ENCODE measurements around the gene APBB1IP.
A peak's percentile ranks its signal among the peaks of the same experiment; 100 is the strongest.
"Not testable (repeated sequence)": the region's sequence is repeated elsewhere in the genome, so short reads cannot be mapped to it uniquely, and the experiment has no call there.

Gene APBB1IP

DNA sequence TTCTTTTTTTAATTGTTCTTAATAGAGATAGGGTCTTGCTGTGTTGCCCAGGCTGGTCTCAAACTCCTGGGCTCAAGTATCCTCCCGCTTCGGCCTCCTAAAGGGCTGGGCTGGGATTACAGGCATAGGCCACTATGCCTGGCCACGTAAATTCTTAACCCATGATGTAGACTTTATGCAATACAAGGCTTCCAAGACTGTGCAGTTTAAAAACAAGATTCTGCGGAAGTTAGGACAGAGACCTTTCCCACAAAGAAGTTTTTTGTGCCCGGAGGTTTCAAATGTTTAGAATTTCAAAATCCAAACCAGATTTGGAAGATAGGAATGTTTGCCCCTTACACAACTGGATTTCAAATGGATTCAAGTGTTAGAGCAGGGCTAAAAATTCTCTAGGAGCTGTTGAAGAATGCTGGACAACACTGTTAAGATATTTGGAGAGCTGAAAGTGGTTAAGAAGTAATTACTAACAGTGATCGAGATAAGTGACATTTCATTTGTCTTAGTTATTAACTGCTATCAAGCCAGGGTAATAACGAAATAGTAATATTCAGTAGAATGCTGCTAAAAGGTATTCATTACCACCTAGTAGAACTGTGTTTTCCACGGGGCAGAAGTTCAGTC is 7.4 kb downstream of the APBB1IP start:
- DNase-seq, result no peak

GRCh38 chr10:26446258-26446657 is 8.1 kb downstream of the APBB1IP start:
- no peak for DNase-seq

DNA sequence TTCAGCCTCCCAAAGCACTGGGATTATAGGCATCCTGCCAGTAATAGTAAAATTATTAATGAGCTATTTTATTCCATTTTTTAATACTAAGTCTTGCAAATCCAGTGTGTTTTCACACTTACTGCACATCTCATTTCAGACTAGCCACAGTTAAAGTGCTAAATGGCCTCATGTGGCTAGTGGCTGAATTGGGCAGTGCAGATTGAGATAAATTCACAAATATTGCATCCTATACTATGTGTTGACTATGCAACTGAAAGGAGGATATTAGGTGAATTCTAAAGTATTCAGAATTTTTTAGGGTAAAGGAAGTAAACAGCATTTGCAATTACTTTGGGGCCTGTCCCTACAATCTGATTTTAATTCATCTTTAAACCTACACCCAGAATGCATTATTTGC is 10.2 kb downstream of the APBB1IP start:
- DNase-seq, result no peak

DNA sequence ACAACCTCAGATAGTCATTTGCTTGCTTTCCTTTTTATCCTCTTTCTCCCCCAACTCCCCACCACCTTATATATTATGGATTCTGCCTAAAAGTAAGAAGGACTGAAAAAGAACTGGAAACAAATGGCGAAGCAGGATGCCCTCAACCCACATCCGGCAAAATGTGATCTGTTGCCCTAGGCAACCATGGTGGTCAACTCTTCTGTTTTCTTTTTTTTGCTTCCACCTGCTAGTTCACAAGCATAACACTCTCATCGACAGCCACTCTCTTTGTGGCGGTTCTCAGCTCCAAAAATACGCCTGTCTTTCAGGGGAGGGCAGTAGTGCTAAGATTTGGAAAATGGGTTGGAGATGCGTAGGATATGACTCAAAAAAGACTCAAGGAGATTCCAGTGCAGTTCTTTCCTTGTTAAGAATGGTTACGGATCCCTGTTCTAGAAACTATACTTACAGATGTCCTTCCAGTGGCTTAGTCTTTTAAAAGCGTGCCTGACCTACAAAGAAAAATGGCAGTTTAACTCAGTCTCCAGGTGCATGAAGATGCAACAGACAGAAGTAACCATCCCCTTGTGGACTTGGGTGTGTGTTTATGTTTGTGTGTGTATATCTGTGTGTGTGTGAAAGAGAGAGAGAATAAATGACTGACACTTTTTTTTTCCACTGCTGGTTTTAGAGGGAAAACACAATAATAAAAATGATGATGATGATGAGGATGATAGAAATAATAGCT is 10.7 kb downstream of the APBB1IP start:
- DNase-seq, result no peak

- no peak for DNase-seq
Observed at GRCh38 chr10:26449726-26450125, 11.6 kb downstream of the APBB1IP start.

GRCh38 chr10:26451903-26452302 is 13.8 kb downstream of the APBB1IP start:
- no peak for DNase-seq

DNA sequence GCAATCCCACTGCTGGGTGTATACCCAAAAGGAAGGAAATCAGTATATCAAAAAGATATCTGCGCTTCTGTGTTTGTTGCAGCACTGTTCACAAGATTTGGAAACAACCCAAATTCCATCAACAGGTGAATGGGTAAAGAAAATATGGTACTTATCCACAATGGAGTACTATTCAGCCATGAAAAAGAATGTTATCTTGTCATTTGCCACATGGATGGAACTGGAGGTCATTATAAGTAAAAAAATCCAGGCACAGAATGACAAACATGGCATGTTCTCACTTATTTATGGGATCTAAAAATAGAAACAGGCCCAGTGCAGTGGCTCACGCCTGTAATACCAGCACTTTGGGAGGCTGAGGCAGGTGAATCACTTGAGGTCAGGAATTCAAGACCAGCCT is 15.7 kb downstream of the APBB1IP start:
- DNase-seq, result no peak

DNA sequence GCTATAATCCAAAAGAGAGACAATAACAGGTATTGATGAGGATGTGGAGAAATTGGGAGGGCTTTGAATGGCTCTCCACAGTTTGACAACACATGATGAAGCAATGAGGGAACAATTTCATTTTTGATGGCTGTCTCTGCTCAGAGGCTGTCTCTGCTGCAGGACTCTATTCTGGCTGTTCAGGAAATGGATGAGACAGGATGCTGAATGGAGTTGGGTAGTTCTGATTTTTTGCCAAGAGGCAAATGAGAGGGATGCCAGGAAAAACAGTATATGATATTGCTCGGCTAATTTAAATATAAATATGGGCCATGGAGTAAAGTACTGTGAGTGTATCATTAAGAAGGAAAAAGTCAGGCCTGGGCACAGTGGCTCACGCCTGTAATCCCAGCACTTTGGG is 16.8 kb downstream of the APBB1IP start:
- no peak for DNase-seq

DNA sequence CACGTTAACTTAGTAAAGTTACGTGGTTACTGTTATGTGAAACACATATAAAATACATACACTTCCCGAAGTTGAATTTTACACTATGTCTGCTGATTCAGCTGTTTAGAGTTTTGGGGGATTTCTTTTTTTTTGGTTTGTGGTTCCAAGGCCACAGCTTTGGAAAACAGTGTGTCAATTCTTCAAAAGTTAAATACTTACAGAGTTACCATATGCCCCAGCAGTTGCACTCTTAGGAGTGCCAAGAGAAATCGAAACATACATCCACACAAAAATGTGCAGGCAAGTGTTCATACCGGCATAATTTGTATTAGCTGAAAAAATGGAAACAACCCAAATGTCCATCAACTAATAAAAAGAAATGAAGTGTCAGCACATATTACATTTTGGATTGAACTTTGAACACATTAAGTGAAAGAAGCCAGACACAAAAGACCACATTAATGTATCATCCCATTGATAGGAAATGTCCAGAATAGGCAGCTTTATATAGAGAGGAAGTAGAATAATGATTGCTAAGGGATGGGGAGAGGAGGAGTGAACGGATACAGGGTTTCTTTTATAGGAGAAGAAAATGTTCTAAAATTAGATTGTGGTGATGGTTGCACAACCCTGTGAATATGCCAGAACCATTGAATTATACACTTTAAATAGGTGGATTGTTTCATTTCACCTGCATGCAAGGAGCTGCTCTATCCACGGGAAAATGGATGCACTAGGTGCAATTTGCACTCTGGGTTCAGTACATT is 17.6 kb downstream of the APBB1IP start:
- DNase-seq, result no peak

DNA sequence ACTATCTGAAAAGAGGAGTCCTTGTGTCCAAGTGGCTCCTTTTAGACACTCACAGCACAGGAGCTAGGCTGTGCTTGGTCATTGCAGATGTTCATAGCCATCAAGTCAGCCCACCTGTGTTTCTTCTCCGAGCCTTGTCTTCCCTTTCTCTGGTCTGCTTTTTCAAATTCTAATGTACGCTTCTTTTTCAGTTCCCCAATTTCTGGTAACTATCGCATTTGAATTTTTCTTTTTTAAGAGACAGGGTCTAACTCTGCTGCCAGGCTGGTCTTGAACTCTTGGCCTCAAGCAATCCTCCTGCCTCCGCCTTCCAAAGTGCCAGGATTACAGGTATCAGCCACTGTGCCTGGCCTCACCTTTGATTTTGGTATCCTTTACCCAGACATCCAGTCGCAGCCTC is 18.9 kb downstream of the APBB1IP start:
- DNase-seq, result no peak

DNA sequence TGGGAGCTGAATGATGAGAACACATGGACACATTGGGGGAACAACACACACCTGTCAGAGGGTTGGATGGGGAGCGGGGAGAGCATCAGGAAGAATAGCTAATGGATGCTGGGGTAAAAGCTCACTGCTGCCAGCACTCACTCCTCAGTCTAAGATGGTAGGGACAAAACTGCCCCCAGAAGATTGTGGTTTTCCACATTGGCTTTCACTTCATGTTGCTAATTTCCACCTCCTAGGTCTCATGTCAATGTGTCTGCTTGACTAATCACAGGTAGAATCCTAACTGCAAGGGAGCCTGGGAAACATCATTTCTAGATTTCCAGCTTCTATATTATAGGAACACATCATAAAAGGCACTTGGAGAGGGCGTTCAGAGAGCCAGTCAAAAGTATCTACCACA is 22.6 kb downstream of the APBB1IP start:
- DNase-seq, result no peak

- DNase-seq, result no peak
Observed at GRCh38 chr10:26463986-26464385, 25.8 kb downstream of the APBB1IP start.

DNA sequence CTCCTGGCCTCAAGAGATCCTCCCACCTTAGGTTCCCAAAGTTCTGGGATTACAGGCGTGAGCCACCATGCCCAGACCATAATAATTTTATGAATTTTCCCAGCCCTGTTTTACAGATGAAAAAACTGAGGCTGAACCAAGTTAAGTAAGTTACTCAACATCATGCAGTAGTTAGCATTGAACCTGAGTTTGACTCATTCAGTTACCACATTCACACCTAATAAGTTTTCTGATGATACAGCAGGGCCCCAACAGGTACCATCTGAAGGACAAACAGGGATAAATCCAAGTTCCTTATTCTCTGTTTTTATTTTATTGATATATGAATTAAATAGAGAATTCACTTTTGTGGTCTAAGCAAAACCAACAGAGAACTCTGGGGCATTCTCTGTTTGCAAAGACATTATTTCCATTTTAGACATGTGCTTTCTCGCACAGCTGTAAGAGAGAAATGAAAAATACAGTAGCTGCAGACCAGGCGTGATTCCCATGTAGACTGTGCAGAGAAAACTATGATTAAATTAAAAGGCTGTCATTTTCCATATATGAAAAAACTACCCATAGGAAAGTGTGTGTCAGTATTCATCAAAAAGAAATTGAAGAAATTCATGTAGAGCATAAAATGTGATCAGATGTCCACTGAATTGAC is 26.6 kb downstream of the APBB1IP start:
- DNase-seq, result no peak

DNA sequence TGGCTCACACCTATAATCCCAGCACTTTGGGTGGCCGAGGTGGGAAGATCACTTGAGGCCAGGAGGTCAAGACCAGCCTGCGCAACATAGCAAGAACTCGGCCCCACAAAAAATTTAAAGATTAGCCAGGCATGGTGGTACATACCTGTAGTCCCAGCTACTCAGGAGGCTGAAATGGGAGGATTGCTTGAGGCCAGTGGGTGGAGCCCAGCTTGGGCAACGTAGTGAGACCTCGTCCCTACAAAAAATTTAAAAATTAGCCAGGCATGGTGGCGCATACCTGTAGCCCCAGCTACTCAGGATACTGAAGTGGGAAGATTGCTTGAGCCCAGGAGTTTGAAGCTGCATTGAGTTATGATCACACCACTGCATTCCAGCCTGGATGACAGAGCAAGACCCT is 28.4 kb downstream of the APBB1IP start:
- not testable (repeated sequence) for DNase-seq

DNA sequence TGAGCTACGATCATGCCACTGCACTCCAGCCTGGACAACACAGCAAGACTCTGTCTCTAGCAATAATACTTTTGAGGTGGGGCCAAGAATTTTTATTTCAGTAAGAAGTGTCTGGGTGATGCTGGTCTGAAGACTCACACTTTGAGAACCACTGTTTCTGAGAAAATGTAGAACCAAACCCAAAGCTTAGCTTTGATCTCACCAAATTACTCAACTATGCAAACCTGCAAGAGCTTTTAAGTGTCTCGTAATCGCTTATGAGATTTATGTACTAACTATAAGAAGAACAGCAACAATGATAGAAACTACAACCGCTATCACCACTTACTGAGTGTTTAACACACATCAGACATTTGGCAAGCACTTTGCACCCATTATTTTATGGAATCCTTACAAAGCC is 29.5 kb downstream of the APBB1IP start:
- DNase-seq, result no peak

DNA sequence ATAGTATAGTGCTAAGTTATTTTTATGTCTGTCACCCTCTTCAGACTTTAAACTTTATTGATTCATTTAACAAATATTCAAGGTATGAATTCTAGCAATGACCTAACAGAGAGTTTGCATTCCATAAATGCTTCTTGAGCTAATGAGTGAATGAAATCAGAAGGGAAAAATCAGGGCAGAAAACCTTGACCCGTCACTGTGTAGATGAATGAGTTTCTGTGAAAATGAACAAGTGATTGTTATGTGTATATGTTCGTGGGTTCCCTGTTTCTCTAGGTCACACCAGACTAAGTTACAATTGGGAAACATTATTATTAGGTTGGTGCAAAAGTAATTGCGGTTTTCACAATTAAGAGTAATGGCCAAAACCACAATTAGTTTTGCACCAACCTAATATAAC is 30.1 kb downstream of the APBB1IP start:
- no peak for DNase-seq

DNA sequence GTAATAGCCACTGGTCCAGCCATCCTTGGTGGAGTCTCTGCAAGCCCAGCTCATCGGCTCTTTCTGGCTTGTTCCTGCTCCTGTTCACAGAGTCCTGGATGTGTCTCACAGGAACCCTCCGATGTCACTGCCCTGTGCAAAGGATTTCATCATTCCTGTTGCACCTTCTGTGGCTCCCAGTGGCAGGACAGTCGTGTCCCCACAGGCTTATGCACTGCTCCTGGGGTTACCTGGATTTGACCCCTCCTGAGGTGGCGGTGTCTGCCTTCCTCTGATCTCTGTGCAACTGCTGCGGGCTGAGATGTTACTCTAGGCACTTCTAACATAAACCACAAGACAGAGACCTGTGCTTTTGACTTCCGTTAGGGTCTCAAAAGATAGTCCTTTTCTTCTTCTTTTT is 30.6 kb downstream of the APBB1IP start:
- no peak for DNase-seq

DNA sequence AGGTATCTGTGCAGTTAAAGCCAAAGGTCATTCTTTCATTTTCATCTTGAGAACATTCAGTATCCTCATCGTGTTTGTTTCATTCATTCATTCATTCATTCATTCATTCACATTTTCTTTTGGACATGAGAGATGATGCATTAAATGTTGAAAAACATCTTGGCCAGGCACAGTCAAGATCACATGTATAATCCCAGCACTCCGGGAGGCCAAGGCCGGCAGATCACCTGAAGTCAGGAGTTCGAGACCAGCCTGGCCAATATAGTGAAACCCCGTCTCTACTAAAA is 34.3 kb downstream of the APBB1IP start:
- no peak for DNase-seq

GRCh38 chr10:26474026-26474425 is 35.9 kb downstream of the APBB1IP start:
- peak; percentile 34 for DNase-seq

DNA sequence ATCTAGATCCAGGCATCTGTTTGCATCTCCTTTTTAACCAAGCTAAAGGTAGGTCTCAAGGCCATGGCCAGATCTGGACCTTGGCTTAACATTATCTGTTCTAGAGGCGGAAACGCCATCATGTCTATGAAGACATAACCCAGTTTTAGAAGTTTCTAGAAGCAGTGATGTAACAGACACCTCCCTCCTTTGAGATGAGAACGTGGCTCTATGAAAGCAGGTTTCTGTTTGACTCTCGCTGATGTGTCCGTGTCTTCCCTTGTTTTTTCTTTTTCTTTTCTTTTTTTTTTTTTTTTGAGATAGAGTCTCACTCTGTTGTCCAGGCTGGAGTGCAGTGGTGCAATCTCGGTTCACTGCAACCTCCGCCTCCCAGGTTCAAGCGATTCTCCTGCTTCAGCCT is 36.7 kb downstream of the APBB1IP start:
- DNase-seq, result not testable (repeated sequence)

DNA sequence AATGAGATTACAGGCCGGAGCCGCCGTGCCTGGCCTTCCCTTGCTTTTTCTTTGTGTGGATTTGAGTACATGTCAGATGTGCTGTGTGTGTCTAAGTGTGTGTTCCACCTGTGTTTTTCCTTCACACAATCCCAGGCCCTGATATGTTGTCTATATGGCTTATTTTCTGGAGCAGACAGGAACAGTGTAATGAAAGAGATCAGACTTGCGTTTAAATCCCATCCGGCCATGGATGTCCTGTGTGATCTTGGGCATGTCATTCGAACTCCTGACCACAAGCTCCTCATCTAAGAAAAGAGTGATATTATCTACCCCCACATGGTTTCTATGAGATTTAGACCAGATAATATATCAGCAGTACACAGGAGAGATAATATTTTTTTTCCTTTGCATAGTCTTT is 37.2 kb downstream of the APBB1IP start:
- no peak for DNase-seq

- DNase-seq, result no peak
Observed at GRCh38 chr10:26477501-26477900, 39.4 kb downstream of the APBB1IP start.

DNA sequence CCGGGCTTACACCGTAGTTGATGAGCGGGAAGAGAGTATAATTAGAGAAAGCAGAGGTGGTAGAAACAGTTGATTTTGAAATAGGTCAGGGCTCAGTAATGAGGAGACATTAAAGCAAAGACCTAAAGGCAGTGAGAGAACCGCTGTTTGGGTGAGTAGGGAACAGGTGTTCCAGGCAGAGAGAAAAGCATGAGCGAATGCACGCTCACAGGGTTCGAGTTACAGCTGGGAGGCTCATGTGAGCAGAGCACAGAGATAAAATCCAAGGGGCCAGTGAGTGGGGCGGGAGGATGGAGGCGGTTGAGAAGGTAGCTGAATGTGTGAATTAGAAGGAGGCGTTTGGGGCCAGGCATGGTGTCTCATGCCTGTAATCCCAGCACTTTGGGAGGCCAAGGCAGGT is 39.9 kb downstream of the APBB1IP start:
- DNase-seq, result no peak

Measured in left hindlimb (tissue), 1 donor.